ENCODE data around the gene SLC7A6.

DNA sequence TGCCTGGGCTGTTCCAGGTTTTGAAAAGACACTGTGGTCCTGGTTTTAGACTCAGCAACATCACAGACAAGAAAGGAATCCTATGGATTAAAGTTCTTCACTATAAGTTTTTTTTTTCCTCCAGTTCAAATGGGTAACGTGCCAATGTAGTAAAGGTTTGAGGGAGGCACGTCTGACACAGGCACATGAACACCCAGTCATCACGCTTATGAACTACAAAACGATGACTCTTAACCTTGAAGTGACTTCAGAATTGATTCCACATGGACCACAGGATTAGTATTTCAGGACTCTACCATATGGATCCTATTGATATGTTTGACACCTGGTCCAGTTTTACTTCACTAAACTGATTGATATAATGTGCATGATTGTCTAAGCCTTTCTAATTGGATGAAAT lies 48.8 kb downstream of the SLC7A6 start:
- TF ChIP-seq, protein P1, sequence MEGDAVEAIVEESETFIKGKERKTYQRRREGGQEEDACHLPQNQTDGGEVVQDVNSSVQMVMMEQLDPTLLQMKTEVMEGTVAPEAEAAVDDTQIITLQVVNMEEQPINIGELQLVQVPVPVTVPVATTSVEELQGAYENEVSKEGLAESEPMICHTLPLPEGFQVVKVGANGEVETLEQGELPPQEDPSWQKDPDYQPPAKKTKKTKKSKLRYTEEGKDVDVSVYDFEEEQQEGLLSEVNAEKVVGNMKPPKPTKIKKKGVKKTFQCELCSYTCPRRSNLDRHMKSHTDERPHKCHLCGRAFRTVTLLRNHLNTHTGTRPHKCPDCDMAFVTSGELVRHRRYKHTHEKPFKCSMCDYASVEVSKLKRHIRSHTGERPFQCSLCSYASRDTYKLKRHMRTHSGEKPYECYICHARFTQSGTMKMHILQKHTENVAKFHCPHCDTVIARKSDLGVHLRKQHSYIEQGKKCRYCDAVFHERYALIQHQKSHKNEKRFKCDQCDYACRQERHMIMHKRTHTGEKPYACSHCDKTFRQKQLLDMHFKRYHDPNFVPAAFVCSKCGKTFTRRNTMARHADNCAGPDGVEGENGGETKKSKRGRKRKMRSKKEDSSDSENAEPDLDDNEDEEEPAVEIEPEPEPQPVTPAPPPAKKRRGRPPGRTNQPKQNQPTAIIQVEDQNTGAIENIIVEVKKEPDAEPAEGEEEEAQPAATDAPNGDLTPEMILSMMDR (IDR thresholded peaks at IDR 0.05) = no peak
- no peak for TF ChIP-seq ZFX (IDR thresholded peaks at IDR 0.05; ENCODE audit: borderline replicate concordance)
